Common myeloid progenitor, CD34-positive (primary cell): ENCODE measurements around the gene RAI1.

Experiments
- CTCF ChIA-PET: fragments of 350-600 bp; sonication (Branson Sonifier 250); formaldehyde crosslinking; loops from one replicate; lab custom pipeline; 2021; ENCODE audit warnings: antibody characterized with exemption; lab: Charles Lee
- POLR2A ChIA-PET: fragments of 350-600 bp; sonication (Branson Sonifier 250); formaldehyde crosslinking; loops from one replicate; lab custom pipeline; 2021; ENCODE audit warnings: antibody characterized with exemption; lab: Charles Lee
- DNase-seq, 3 donors: peaks; one replicate each; pipeline versions ENCODE4 v3.0.0 to v3.0.0-alpha.2; 2013
- H3K27ac ChIP-seq, 2 experiments: 1 replicate in 1 of 2; 2 replicates in 1 of 2; pipeline ENCODE4 v1.7.0; 2013; ENCODE audit warnings: inconsistent platforms in 2 of 2, low read length in 2 of 2, mild to moderate bottlenecking in 2 of 2, low read depth in 1 of 2, moderate library complexity in 1 of 2; ENCODE audit not compliant: severe bottlenecking in 2 of 2, insufficient read depth in 1 of 2, poor library complexity in 1 of 2
- H3K27me3 ChIP-seq, 5 experiments: replicated peaks in 2 of 5; 1 replicate in 3 of 5; 2 replicates in 2 of 5; pipeline versions ENCODE4 v1.6.1 to v1.7.0; 2013; ENCODE audit warnings: low read length in 4 of 5, mild to moderate bottlenecking in 2 of 5, moderate library complexity in 2 of 5, inconsistent platforms in 1 of 5; ENCODE audit not compliant: insufficient read depth in 5 of 5, control insufficient read depth in 4 of 5
- H3K36me3 ChIP-seq, 4 experiments: 1 replicate in 2 of 4; 2 replicates in 2 of 4; pipeline versions ENCODE4 v1.6.1 to v1.7.0; 2013; ENCODE audit warnings: low read length in 3 of 4, control low read depth in 1 of 4, mild to moderate bottlenecking in 1 of 4; ENCODE audit not compliant: control insufficient read depth in 4 of 4, insufficient read depth in 4 of 4
- H3K4me1 ChIP-seq, 4 experiments: 1 replicate in 3 of 4; 2 replicates in 1 of 4; pipeline versions ENCODE4 v1.6.1 to v1.7.1; 2013; ENCODE audit warnings: low read length in 3 of 4, mild to moderate bottlenecking in 3 of 4, control low read depth in 1 of 4, inconsistent platforms in 1 of 4, moderate library complexity in 1 of 4; ENCODE audit not compliant: control insufficient read depth in 4 of 4, insufficient read depth in 4 of 4; ENCODE audit errors: control extremely low read depth in 1 of 4
- H3K4me3 ChIP-seq, 7 experiments: 1 replicate in 4 of 7; 2 replicates in 3 of 7; pipeline versions ENCODE4 v1.5.1 to v1.7.0; 2013; ENCODE audit warnings: mild to moderate bottlenecking in 7 of 7, low read length in 6 of 7, moderate library complexity in 6 of 7, inconsistent platforms in 2 of 7, low read depth in 2 of 7, control low read depth in 1 of 7; ENCODE audit not compliant: insufficient read depth in 4 of 7, control insufficient read depth in 1 of 7; ENCODE audit errors: extremely low read depth in 1 of 7
- H3K9me3 ChIP-seq, 5 experiments: 1 replicate in 4 of 5; 2 replicates in 1 of 5; pipeline versions ENCODE4 v1.6.1 to v1.7.1; 2013; ENCODE audit warnings: low read length in 4 of 5, mild to moderate bottlenecking in 2 of 5, inconsistent platforms in 1 of 5, low read depth in 1 of 5, moderate library complexity in 1 of 5; ENCODE audit not compliant: control insufficient read depth in 4 of 5, insufficient read depth in 2 of 5; ENCODE audit errors: control extremely low read depth in 1 of 5
- WGBS: methylation state at CpG from one replicate; pipeline ENCODE4 v1.1.5; 2013; ENCODE audit not compliant: insufficient coverage; 5-methylcytosine and 5-hydroxymethylcytosine counted together

Gene RAI1

DNA sequence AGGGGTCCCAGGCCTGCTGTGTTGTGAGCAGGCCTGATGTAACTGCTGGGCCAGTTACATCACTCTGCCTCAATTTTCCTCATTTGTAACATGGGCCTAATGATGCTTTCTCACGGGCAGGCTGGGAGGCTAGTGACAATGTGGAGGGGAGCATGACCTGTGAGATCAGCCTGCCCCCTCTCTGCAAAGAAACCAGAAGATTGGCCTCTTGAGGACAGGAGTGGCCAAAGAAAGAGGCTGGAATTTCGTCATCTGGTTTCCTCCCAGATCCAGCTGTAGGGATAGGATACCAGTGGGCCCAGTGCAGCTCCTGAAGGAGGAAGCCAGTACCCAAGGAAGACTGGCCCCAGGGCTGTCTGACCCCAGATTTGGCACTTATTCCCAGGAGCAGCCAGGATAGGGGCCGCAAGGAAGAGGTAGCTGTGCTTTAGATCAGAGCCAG lies 156.1 kb downstream of the RAI1 start:
- Histone ChIP-seq H3K9me3 (no peaks in the 10 kb centered on the region), H3K4me3 (peak overlapping the region in 6 of 7 experiments; percentile 62 to 91 (median 84)), H3K36me3 (peaks cover 0 to 11% (median 0%) of the 10 kb centered on the region in 4 experiments), H3K27me3 (no peaks in the 10 kb centered on the region), H3K27ac (peak overlapping the region in 1 of 2 experiments; percentile 58), H3K4me1 (peaks cover 18 to 84% (median 69%) of the 10 kb centered on the region in 4 experiments)
- no peak for DNase-seq
- 79% methylated on average over 3 of the region's 3 CpGs for WGBS
- CTCF ChIA-PET, result interaction anchor here (0.6 to 4.0 kb wide), 9 partner anchors 9 to 1422 kb away, joined by 3 to 14 read pairs (median 7); partner anchors contain the start of gene TRPV2
- POLR2A ChIA-PET, result interaction anchor here (0.7 to 3.3 kb wide), 8 partner anchors 10 to 135 kb away, joined by 3 to 21 read pairs (median 4); partner anchors contain the start of gene TOM1L2

DNA sequence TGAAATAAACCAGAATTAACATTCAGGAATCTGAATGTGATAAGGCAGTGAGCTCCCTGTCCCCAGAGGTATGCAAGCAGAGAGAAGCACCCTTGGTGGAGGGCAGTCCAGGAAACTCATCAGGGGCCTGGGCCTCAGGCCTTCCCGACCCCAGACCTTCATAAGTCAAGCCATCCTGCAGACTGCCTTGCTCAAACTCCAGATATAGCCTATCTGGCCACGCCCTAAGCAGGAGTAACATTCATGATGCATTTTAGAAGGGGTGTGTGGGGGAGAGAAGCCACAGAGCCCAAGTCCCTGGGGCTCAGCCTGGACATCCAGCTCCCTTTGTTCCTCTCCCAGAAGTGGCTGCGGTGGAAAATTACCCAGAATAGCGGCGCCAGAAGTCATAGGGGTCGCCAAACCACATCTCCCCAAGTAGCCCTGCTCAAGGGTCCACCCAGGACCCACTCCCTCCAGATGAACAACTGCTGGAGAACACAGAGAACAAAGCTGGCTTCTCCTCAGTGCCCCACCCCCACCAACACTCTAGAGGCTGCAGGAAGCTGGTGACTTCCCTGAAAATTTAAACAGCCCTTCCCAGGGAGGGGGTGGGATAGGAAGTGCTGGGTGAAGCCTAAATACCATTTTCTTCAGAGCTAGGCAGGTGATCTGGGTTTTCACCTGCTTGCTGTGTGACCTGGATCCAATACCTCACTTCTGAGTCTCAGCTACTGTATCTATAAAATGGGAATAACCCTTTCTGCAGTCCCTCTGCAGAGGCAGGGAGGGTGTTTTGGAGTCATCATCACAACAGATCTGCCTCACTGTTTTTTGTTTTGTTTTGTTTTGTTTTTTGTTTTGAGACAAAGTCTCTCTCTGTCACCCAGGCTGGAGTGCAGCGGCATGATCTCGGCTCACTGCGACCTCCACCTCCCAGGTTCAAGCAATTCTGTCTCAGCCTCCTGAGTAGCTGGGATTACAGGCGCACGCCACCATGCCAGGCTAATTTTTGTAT lies 157.0 kb downstream of the RAI1 start:
- peaks cover 0 to 10% (median 0%) of the 10 kb centered on the region in 4 experiments for H3K36me3 ChIP-seq
- H3K9me3 ChIP-seq, result no peaks in the 10 kb centered on the region
- H3K4me3 ChIP-seq, result peak overlapping the region in 3 of 7 experiments; percentile 35 to 91 (median 89)
- no peaks in the 10 kb centered on the region for H3K27me3 ChIP-seq
- H3K27ac ChIP-seq, result peak overlapping the region in 1 of 2 experiments; percentile 58
- POLR2A ChIA-PET, result interaction anchor here (0.7 to 3.3 kb wide), 8 partner anchors 10 to 134 kb away, joined by 3 to 17 read pairs (median 3); partner anchors contain the start of gene TOM1L2
- 27% methylated on average over 5 of the region's 11 CpGs for WGBS
- peak in 2 of 3 donors; percentile 64 to 69 for DNase-seq
- CTCF ChIA-PET, result interaction anchor here (0.6 to 2.7 kb wide), 8 partner anchors 9 to 1423 kb away, joined by 3 to 8 read pairs (median 4); partner anchors contain the start of gene TRPV2
- H3K4me1 ChIP-seq, result peaks cover 18 to 92% (median 68%) of the 10 kb centered on the region in 4 experiments

DNA sequence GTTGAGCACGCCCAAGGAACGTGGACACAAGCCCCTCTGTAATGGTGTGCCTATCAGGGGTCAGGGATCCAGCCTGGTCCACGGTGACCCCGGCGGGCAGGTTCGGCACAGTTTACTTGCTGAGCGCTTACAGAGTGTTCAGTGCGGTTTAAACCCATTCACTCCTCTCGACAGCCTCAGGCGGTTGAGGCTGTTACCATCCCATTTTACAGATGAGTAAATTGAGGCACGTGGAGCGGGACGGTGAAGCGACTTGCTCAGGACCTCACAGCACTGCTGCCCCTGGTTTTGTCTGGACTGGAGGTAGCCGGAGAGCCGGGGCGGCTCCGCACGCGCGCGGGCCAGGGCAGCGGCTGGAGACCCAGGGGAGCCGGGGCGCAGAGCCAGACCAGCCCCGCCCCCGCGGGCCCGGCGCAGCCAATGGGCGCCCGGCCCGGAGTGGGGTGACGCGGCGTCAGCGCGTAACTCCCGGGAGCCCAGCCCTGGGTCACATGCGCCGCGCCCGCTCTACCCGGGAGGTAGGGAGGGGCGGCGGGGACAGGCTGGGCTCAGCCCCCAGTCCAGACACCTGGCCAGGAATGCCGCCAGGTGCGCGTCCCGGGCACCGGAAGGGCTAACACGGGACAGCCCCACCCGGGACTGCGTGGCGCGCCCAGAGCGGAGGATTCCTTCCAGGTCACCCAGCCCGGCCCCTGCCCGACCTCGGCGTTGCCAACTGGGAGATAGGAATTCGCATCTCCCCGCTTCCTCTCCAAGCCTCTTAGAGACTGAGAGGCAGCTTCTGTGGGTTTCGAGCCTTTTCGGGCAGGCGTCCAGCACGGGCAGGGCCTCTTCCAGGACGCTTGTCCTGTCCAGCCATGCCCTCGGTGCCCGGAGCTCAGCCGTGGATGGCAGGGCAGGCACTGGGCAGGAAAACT lies 158.8 kb downstream of the RAI1 start:
- no peaks in the 10 kb centered on the region for H3K27me3 ChIP-seq
- peaks cover 0 to 7% (median 0%) of the 10 kb centered on the region in 4 experiments for H3K36me3 ChIP-seq
- peak overlapping the region; percentile 13 to 79 (median 60) for H3K4me3 ChIP-seq
- peak overlapping the region; percentile 70 to 80 for H3K27ac ChIP-seq
- ChIA-PET POLR2A (interaction anchor here (1.1 to 1.5 kb wide), 4 partner anchors 13 to 26 kb away, joined by 3 to 6 read pairs (median 4); no protein-coding TSS in a partner anchor), CTCF (interaction anchor here (0.9 to 2.9 kb wide), 4 partner anchors 10 to 27 kb away, joined by 3 to 14 read pairs (median 6); no protein-coding TSS in a partner anchor)
- H3K9me3 ChIP-seq, result no peaks in the 10 kb centered on the region
- 4% methylated on average over 58 of the region's 71 CpGs for WGBS
- DNase-seq, result peak; percentile 61 to 80 (median 77)
- H3K4me1 ChIP-seq, result peaks cover 8 to 77% (median 52%) of the 10 kb centered on the region in 4 experiments

DNA sequence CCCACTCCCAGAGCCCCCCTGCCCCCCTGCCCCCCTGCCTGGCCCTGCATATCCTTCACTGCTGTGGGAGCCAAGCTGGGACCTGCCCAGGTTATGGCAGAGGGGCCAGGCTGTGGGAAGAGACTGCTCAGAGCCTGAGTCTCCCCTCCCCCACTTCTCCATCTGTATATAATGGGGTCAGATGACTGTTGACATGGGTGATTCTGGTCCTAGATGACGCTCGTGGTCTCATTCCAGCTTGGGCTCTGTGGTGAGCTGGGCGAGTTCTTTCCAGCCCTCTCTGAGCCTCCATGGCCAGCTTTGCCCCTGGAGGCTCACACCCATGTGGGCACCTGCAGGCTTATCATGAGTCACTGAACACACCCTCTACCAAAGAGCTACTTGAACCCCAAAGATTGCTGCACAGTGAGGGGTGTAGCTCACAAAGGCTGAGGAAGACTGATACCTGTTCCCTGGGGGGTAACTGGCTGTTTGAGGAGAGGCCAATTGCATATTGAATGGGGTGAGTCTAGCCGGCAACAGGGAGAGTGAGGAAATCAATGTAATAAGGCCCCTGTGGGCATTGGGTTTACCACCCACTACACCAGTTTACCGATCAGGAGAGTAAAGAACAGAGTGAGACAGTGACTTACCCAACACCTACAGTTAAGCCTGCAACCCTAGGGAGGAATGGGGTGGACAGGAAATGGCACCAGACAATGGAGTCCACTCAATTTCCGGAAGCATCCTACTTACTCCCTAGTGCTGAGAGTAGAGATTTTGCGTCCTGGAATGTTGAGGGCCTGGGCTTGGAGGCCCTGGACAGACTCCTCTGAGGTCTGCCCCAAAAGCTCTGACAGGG lies 159.7 kb downstream of the RAI1 start:
- peak in 2 of 3 donors; percentile 48 to 61 for DNase-seq
- Histone ChIP-seq H3K36me3 (no peaks in the 10 kb centered on the region), H3K9me3 (no peaks in the 10 kb centered on the region), H3K4me1 (peaks cover 7 to 69% (median 45%) of the 10 kb centered on the region in 4 experiments), H3K27ac (peak overlapping the region; percentile 70 to 80), H3K27me3 (no peaks in the 10 kb centered on the region), H3K4me3 (peak overlapping the region in 2 of 7 experiments; percentile 66 to 79)
- WGBS, result 73% methylated on average over 4 of the region's 7 CpGs
- CTCF ChIA-PET, result interaction anchor here (0.9 to 2.9 kb wide), 6 partner anchors 9 to 28 kb away, joined by 3 to 14 read pairs (median 4); no protein-coding TSS in a partner anchor
- POLR2A ChIA-PET, result interaction anchor here (0.6 to 1.5 kb wide), 5 partner anchors 14 to 562 kb away, joined by 3 to 6 read pairs (median 4); no protein-coding TSS in a partner anchor

DNA sequence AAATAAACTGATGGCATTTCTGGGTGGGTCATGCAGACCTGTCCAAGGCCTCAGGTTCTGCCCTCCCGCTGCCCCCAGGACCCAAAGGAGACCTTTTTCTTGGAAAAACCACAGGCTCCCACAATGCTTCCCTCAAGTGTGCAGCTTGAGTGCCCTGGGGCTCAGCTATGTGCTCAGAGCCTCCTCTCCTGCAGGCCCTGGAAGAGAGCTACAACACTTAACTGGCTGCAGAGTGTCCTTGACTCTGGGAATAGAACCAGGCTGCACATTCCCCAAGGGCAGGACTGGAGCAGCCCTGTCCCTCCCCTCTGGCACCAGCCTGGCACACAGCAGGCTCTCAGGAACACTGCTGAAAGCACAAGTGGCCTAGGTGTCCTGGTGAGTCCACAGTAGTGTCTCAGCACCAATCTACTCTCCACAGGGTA lies 160.4 kb downstream of the RAI1 start:
- no peak for DNase-seq
- Histone ChIP-seq H3K27me3 (no peaks in the 10 kb centered on the region), H3K27ac (peak overlapping the region in 1 of 2 experiments; percentile 80), H3K4me1 (peaks cover 7 to 71% (median 43%) of the 10 kb centered on the region in 4 experiments), H3K4me3 (no peak overlapping the region), H3K36me3 (no peaks in the 10 kb centered on the region), H3K9me3 (no peaks in the 10 kb centered on the region)
- CTCF ChIA-PET, result interaction anchor here (0.7 to 2.9 kb wide), 6 partner anchors 8 to 173 kb away, joined by 3 to 14 read pairs (median 4); no protein-coding TSS in a partner anchor
- 100% methylated on average over 1 of the region's 1 CpG for WGBS
- POLR2A ChIA-PET, result no interaction called here
